Measurements from ENCODE around the gene ASB2. TPM values are rescaled to one million over a fixed set of nuclear protein-coding genes. Genes with fewer than 3 reads are reported as not detected.

ASB2 gene
- total RNA-seq, 2 donors from 2014 or later = 1.3 to 13.4 TPM

DNA sequence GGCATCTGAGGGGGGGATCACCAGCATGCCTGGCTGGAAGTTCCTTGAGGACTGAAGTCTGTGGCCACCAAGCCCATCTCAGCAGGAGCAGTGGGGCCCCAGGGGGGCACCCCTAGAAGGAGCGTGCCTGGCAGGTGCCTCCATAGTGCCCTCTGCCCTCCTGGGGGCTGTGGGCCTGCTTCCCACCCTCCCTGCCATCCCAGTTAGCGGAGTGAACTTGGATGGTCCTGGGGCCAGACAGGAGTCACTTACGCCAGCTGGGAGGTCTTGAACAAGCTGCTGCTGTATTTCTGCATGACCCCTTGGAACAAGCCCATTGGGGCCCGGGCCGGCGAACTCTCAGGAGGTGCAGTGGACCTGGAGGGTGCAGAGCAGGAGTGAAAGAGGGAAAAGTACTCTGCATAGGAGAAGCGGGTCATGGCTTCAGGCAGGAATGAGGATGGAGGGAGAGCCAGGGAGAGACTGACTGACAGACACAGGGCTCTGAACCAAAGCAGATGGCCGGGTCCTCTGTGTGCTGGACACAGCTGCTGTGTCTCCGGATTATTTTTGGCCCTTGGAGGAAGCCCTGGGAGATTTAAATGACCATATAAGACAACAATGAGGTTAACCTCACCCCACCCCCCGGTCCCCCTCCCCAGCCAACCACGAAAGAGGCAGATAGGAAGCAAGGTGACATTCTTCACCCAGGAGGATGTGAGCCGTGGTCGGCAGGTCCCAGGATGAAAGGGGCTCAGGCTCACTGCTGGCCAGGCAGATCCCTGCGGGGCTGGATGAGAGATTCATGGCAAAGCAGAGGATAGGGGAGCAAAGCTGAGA lies 19.6 kb downstream of the ASB2 start:
- H3K9me3 ChIP-seq = no peaks in the 10 kb centered on the region
- no peak for DNase-seq
- intact Hi-C loops (cut with DNase I) = no loop called here
- no peaks in the 10 kb centered on the region for H3K4me1 ChIP-seq
- H3K9ac ChIP-seq (ENCODE audit: low read depth in 2 of 2, low read length in 2 of 2) = peak overlapping the region; percentile 44 to 50
- H3K4me3 ChIP-seq = no peak overlapping the region
- H3K36me3 ChIP-seq = no peaks in the 10 kb centered on the region
- no peak for TF ChIP-seq CTCF (IDR thresholded peaks at IDR 0.05)
- no peak overlapping the region for H3K27ac ChIP-seq
- H3K27me3 ChIP-seq = no peaks in the 10 kb centered on the region

GRCh38 chr14:93955850-93956481 lies 20.4 kb downstream of the ASB2 start:
- H3K9me3 ChIP-seq = no peaks in the 10 kb centered on the region
- H3K36me3 ChIP-seq = no peaks in the 10 kb centered on the region
- H3K4me1 ChIP-seq = no peaks in the 10 kb centered on the region
- no peak overlapping the region for H3K4me3 ChIP-seq
- no peaks in the 10 kb centered on the region for H3K27me3 ChIP-seq
- no peak for DNase-seq
- peak overlapping the region; percentile 60 for H3K27ac ChIP-seq
- H3K9ac ChIP-seq (ENCODE audit: low read depth in 2 of 2, low read length in 2 of 2) = peak overlapping the region; percentile 48 to 54
- intact Hi-C loops (cut with DNase I) = no loop called here
- no peak for TF ChIP-seq CTCF (IDR thresholded peaks at IDR 0.05)

DNA sequence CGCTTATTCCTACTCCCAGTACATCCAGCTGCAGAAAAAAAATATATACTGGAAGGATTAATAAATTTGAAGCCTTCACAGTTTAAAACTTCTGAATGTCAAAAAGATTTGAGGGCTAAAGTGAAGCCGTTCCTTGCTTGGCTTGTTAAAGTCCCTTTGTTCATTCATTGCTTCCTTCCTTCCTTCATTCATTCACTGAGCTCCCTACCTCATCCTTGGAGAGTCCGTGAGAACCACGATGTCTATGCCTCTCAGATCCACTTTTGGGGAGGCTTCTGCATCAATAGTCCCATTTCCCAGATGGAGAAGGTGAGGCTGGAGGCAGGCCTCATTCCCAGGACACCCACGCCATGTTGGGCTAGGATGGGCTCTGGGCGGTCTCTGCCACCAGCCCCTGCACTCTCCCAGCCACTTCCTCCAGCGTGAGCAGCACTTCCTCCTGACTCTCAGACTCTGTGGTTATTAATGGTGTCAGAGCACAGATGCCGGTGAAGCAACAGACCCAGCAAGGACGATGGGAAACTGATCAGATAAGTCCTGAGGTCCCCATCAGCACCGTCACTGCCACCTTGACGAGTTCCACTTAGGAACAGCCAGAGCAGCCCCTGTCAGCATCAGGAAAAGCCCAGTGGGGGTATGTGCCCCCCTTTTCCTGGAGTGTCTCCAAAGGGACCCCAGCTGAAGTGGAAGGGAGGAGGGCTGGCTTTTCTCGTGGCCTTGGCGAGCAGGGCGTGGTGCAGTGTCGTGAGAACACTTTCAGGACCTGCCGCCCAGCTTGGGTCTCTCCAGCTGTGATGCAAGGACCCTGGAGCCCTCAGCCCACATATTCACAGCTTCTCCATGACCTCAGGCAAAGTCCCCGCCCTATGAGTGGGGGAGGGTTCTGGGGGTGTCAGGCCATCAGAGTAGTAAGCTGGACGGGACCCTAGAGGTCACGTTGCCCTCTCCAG lies 21.2 kb downstream of the ASB2 start:
- no peak overlapping the region for H3K4me3 ChIP-seq
- no peaks in the 10 kb centered on the region for H3K4me1 ChIP-seq
- no peaks in the 10 kb centered on the region for H3K36me3 ChIP-seq
- peak overlapping the region; percentile 48 to 54 for H3K9ac ChIP-seq (ENCODE audit: low read depth in 2 of 2, low read length in 2 of 2)
- no peak for TF ChIP-seq CTCF (IDR thresholded peaks at IDR 0.05)
- H3K27ac ChIP-seq = peak overlapping the region; percentile 60
- DNase-seq = no peak
- intact Hi-C loops (cut with DNase I) = no loop called here
- H3K27me3 ChIP-seq = no peaks in the 10 kb centered on the region
- no peaks in the 10 kb centered on the region for H3K9me3 ChIP-seq

GRCh38 chr14:93954516-93954830 lies 21.9 kb downstream of the ASB2 start:
- no peak overlapping the region for H3K4me3 ChIP-seq
- no peak overlapping the region for H3K27ac ChIP-seq
- H3K4me1 ChIP-seq = no peaks in the 10 kb centered on the region
- intact Hi-C loops (cut with DNase I) = no loop called here
- H3K27me3 ChIP-seq = no peaks in the 10 kb centered on the region
- no peak for TF ChIP-seq CTCF (IDR thresholded peaks at IDR 0.05)
- no peaks in the 10 kb centered on the region for H3K36me3 ChIP-seq
- DNase-seq = no peak
- H3K9me3 ChIP-seq = no peaks in the 10 kb centered on the region
- peak overlapping the region; percentile 8 to 43 for H3K9ac ChIP-seq (ENCODE audit: low read depth in 2 of 2, low read length in 2 of 2)

DNA sequence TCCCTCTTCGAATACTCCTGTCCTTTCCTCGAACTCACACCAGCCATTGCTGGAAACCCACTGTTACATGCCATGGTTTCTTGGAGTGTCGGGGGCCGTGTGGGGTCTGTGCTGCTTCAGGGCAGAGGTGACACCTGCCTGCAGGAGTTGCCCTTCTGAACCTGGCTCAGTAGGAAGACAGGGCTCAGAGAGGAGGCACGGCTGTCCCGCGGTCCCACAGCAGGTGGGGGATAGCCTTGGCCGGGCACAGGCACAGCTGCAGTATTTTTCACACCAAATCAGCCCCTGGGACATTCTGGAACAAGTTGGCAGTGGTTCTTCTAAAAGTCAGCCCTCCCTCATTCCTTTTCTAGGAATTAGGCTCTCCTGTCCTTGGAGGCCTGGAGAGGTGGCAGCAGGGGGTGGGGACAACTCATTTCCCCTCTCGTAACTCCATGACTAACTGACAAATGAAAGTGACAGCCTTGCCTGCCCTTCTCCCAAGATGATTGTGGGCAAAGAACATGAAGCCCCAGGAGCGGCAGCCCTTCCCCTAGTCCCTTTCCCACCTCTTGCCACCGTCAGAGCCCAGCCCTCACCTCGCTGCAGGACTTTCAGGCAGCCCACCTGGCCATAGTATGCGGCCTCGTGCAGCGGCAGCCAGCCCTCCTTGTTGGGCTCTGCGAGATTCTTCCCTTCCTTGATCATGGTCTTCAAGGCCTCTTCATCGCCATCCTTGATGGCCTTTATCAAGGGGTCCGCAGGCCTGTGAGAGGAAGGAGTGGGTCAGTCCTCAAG lies 22.4 kb downstream of the ASB2 start:
- no peaks in the 10 kb centered on the region for H3K27me3 ChIP-seq
- H3K4me3 ChIP-seq = no peak overlapping the region
- H3K4me1 ChIP-seq = no peaks in the 10 kb centered on the region
- no peaks in the 10 kb centered on the region for H3K9me3 ChIP-seq
- no peak for DNase-seq
- H3K27ac ChIP-seq = no peak overlapping the region
- intact Hi-C loops (cut with DNase I) = no loop called here
- no peaks in the 10 kb centered on the region for H3K36me3 ChIP-seq
- TF ChIP-seq CTCF (IDR thresholded peaks at IDR 0.05) = no peak
- peak overlapping the region; percentile 8 to 43 for H3K9ac ChIP-seq (ENCODE audit: low read depth in 2 of 2, low read length in 2 of 2)
